Ectodermal cell (in vitro differentiated cells): ENCODE results near the gene MTA1.

Source experiments
- H3K27ac ChIP-seq: 2 replicates; pipeline ENCODE4 v1.7.0; 2013; ENCODE audit warnings: mild to moderate bottlenecking, low read depth, low read length; ENCODE audit not compliant: insufficient read depth, poor library complexity, severe bottlenecking
- H3K27me3 ChIP-seq: 2 replicates; pipeline ENCODE4 v1.7.0; 2013; ENCODE audit warnings: mild to moderate bottlenecking, low read length; ENCODE audit not compliant: insufficient read depth, control insufficient read depth, poor library complexity, severe bottlenecking
- H3K36me3 ChIP-seq: one replicate; pipeline ENCODE4 v1.7.0; 2013; ENCODE audit warnings: low read length; ENCODE audit not compliant: control insufficient read depth, insufficient read depth
- H3K4me1 ChIP-seq: one replicate; pipeline ENCODE4 v1.7.0; 2013; ENCODE audit warnings: low read length; ENCODE audit not compliant: control insufficient read depth, insufficient read depth
- H3K4me3 ChIP-seq: 2 replicates; pipeline ENCODE4 v1.7.0; 2013; ENCODE audit warnings: low read depth, low read length, control low read depth; ENCODE audit not compliant: insufficient read depth
- H3K9me3 ChIP-seq: 2 replicates; pipeline ENCODE4 v1.7.0; 2013; ENCODE audit warnings: mild to moderate bottlenecking, low read length, moderate library complexity; ENCODE audit not compliant: control insufficient read depth
- WGBS, 2 experiments: methylation state at CpG; one replicate each; pipeline ENCODE4 v1.1.7; 2013; ENCODE audit warnings: missing lambda C conversion rate in 2 of 2; 5-methylcytosine and 5-hydroxymethylcytosine counted together

The MTA1 gene

GRCh38 chr14:105471823-105472485 is 52.3 kb downstream of the MTA1 start:
- Histone ChIP-seq H3K9me3 (no peaks in the 10 kb centered on the region), H3K27me3 (peaks cover 23% of the 10 kb centered on the region), H3K4me1 (peaks cover 29% of the 10 kb centered on the region), H3K4me3 (no peak overlapping the region), H3K27ac (no peak overlapping the region), H3K36me3 (no peaks in the 10 kb centered on the region)
- WGBS, 2 experiments: 90 to 92% methylated on average over 8 of the region's 8 CpGs

- WGBS, 2 experiments: 92% methylated on average over 12 of the region's 12 CpGs
- H3K27ac ChIP-seq: no peak overlapping the region
- no peaks in the 10 kb centered on the region for H3K36me3 ChIP-seq
- peaks cover 29% of the 10 kb centered on the region for H3K27me3 ChIP-seq
- no peaks in the 10 kb centered on the region for H3K9me3 ChIP-seq
- H3K4me3 ChIP-seq: no peak overlapping the region
- H3K4me1 ChIP-seq: peaks cover 29% of the 10 kb centered on the region
Observed at GRCh38 chr14:105472486-105472991, 52.9 kb downstream of the MTA1 start.

GRCh38 chr14:105473033-105473676 is 53.5 kb downstream of the MTA1 start:
- H3K27me3 ChIP-seq: peaks cover 35% of the 10 kb centered on the region
- peak overlapping the region; percentile 46 for H3K4me3 ChIP-seq
- no peak overlapping the region for H3K27ac ChIP-seq
- H3K36me3 ChIP-seq: no peaks in the 10 kb centered on the region
- H3K9me3 ChIP-seq: no peaks in the 10 kb centered on the region
- 53 to 59% methylated on average over 7 of the region's 7 CpGs for WGBS, 2 experiments
- peaks cover 29% of the 10 kb centered on the region for H3K4me1 ChIP-seq

- peaks cover 42% of the 10 kb centered on the region for H3K27me3 ChIP-seq
- 5% methylated on average over 60 of the region's 60 CpGs for WGBS, 2 experiments
- peak overlapping the region; percentile 94 for H3K27ac ChIP-seq
- no peaks in the 10 kb centered on the region for H3K9me3 ChIP-seq
- peak overlapping the region; percentile 46 for H3K4me3 ChIP-seq
- peaks cover 29% of the 10 kb centered on the region for H3K4me1 ChIP-seq
- H3K36me3 ChIP-seq: no peaks in the 10 kb centered on the region
Observed at GRCh38 chr14:105473677-105474482, 54.3 kb downstream of the MTA1 start.

- WGBS, 2 experiments: 1% methylated on average over 118 of the region's 118 CpGs
- Histone ChIP-seq H3K9me3 (no peaks in the 10 kb centered on the region), H3K27ac (peak within 1 kb of the TSS; percentile 94), H3K4me3 (peak within 1 kb of the TSS; percentile 56), H3K4me1 (peaks cover 34% of the 10 kb centered on the region), H3K27me3 (peaks cover 50% of the 10 kb centered on the region), H3K36me3 (no peaks in the 10 kb centered on the region)
Observed at GRCh38 chr14:105474483-105475268, 55.0 kb downstream of the MTA1 start, which contains the start of gene CRIP2. TSS of gene CRIP2 (plus strand) at chr14:105474821. CDS start at chr14:105474863, 42 bp downstream.

GRCh38 chr14:105475269-105476096 is 55.9 kb downstream of the MTA1 start:
- H3K4me1 ChIP-seq: peaks cover 41% of the 10 kb centered on the region
- no peaks in the 10 kb centered on the region for H3K36me3 ChIP-seq
- peaks cover 58% of the 10 kb centered on the region for H3K27me3 ChIP-seq
- no peak overlapping the region for H3K27ac ChIP-seq
- no peaks in the 10 kb centered on the region for H3K9me3 ChIP-seq
- peak overlapping the region; percentile 56 for H3K4me3 ChIP-seq
- WGBS, 2 experiments: 11% methylated on average over 48 of the region's 48 CpGs

- H3K27me3 ChIP-seq: peaks cover 66% of the 10 kb centered on the region
- H3K4me3 ChIP-seq: peak overlapping the region; percentile 56
- H3K36me3 ChIP-seq: no peaks in the 10 kb centered on the region
- peaks cover 42% of the 10 kb centered on the region for H3K4me1 ChIP-seq
- no peaks in the 10 kb centered on the region for H3K9me3 ChIP-seq
- no peak overlapping the region for H3K27ac ChIP-seq
- WGBS, 2 experiments: 49 to 52% methylated on average over 21 of the region's 21 CpGs
Observed at GRCh38 chr14:105476097-105476830, 56.6 kb downstream of the MTA1 start.

GRCh38 chr14:105476831-105477659 is 57.4 kb downstream of the MTA1 start:
- WGBS, 2 experiments: 76 to 77% methylated on average over 16 of the region's 16 CpGs
- Histone ChIP-seq H3K27ac (no peak overlapping the region), H3K9me3 (no peaks in the 10 kb centered on the region), H3K4me3 (no peak overlapping the region), H3K27me3 (peaks cover 74% of the 10 kb centered on the region), H3K36me3 (no peaks in the 10 kb centered on the region), H3K4me1 (peaks cover 44% of the 10 kb centered on the region)
